OCI-M1 (cell line): ENCODE results near the gene SMIM23.
"Not testable (repeated sequence)": the region's sequence is repeated elsewhere in the genome, so short reads cannot be mapped to it uniquely, and the experiment has no call there.

ENCODE experiments used
- DNase-seq: peaks from one replicate; lab custom pipeline; 2025; lab: John Stamatoyannopoulos, UW

The SMIM23 gene

GRCh38 chr5:171774418-171774817, 11.2 kb upstream of the SMIM23 start:
- no peak for DNase-seq

- DNase-seq = no peak
Observed at GRCh38 chr5:171776213-171776612, 9.4 kb upstream of the SMIM23 start.

- DNase-seq = no peak
Observed at GRCh38 chr5:171776770-171777759, 8.6 kb upstream of the SMIM23 start.

DNA sequence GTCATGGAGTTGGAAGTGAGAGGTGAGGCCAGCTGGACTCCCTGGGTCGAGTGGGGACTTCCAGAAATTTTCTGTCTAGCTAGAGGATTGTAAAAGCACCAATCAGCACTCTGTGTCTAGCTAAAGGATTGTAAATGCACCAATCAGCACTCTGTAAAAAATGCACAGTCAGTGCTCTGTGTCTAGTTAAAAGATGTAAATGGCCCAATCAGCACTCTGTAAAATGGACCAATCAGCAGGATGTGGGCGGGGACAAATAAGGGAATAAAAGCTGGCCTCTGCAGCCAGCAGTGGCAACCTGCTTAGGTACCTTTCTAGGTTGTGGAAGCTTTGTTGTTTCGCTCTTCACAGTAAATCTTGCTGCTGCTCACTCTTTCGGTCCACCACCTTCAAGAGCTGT, 3.9 kb upstream of the SMIM23 start:
- not testable (repeated sequence) for DNase-seq

GRCh38 chr5:171782332-171782966, 3.2 kb upstream of the SMIM23 start:
- no peak for DNase-seq

DNA sequence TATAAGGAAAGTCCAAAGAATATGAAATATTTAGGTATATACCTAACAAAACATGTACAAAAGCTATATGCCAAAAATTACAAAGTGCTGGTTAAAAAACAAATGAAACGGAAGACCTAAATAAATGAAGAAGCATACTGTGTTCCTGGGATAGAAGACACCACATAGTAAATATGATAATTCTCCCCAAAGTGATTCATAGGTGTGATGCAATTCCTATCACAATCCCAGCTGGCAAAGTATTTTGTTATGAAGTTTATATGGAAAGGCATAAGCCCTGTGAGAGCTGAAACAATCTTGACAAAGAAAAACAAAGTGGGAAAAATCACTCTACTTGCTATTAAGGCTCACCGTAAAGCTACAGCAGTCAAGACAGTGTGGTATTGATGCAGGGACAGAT, 2.6 kb upstream of the SMIM23 start:
- DNase-seq = no peak

- no peak for DNase-seq
Observed at GRCh38 chr5:171789353-171789752, 3.7 kb downstream of the SMIM23 start.

GRCh38 chr5:171790408-171790807, 4.8 kb downstream of the SMIM23 start:
- no peak for DNase-seq

DNA sequence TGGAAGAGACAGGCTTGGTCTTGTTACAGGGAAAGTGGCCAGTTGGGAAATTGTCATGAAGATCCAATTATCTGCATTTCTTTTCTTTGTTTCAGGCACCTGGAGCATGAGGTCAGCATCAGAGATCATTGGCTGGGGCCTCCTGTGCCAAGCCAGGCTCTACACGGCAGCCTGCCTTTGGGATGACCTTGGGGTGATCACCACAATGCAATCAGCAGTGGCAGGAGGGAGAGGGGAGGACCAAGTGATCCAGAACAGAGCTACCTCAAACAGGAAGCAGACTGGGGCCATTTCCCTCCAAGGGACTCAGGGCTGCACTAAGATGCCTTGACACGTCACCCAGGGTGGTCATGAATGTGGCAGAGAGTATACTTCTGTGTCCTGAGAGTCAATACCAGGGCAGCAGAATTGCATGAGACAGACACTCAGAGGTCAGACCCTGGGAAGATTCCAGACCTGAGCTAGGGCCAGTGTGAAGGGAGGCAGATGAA, 8.9 kb downstream of the SMIM23 start:
- DNase-seq = no peak

DNA sequence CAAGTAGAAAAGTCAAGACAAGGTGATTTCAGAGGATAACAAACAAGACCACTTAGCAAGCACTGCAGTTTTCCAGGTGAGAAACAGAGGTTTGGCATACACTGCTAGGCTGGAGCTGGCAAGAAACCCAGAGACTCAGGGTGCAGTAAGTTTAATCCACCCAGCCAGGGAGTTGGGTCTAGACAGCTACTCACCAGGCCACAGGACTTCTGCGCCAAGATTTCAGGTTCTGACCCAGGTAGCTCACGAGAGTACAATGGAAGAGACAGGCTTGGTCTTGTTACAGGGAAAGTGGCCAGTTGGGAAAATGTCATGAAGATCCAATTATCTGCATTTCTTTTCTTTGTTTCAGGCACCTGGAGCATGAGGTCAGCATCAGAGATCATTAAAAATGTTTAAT, 9.8 kb downstream of the SMIM23 start:
- DNase-seq = no peak

- DNase-seq = no peak
Observed at GRCh38 chr5:171796436-171796835, 10.8 kb downstream of the SMIM23 start.

- no peak for DNase-seq
Observed at GRCh38 chr5:171797543-171797942, 11.9 kb downstream of the SMIM23 start.

DNA sequence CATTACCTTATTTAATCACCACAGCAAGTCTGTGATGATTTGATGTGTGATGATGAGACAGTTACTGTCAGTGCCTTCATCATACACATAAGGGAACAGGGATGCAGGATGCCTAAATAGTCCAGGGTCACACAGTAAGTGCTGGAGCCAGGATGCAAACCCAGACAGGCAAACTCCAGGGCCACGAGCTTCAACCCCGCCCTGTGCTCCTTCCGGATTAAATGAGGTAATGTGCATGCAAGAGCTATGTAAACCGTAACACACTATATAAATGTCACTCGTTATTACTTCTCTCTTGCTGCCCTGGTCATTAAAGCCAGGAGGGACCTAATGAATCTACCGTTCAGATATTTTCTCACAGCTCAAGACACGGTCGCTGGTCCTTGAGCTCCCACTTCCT, 12.8 kb downstream of the SMIM23 start:
- no peak for DNase-seq

DNA sequence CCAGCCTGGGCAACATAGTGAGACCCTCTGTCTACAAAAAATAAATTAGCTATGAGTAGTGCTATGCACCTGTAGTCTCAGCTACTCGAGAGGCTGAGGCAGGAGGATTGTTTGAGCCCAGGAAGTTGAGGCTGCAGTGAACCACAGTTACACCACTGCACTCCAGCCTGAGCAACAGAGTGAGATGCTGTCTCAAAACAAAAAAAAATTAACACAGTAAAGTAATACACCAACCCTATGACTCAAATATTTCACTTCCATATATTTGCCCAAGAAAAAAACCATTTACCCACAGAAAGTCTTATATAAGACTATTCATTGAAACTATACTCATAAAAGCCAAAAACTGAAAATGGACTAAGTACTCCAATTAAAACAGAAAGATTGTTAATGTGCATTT, 16.2 kb downstream of the SMIM23 start:
- DNase-seq = no peak

DNA sequence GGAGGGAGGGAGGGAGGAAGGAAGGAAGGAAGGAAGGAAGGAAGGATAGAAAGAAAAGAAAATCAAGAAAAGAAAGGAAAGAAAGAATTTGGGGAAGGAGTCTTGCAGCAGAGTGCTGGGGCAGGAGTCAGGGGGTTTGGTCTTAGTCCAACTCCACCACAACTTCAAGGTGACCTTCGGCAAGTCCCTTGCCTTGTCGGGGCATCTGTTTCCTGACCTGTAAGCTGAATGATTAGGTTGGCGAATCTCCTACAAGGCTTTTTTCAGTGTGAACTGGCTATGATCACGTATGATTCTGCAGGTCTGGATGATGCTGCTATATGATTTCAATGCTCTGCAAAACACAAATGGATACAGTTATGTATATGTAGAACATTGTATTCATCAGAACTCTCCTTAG, 20.1 kb downstream of the SMIM23 start:
- DNase-seq = no peak

GRCh38 chr5:171806976-171807747, 21.5 kb downstream of the SMIM23 start:
- no peak for DNase-seq

DNA sequence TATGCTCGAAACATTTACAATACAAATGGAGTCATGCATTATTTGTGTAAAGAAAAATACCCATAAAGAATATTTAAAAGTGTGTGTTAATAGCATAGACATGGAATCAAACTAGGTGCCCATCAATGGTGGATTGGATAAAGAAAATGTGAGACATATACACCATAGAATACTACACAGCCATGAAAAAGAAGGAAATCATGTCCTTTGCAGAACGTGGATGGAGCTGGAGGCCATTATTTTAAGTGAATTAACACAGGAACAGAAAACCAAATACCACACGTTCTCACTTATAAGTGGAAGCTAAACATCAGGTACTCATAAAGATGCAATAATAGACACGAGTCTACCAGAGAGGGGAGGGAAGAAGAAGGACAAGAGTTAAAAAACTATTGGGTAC, 22.8 kb downstream of the SMIM23 start:
- no peak for DNase-seq

DNA sequence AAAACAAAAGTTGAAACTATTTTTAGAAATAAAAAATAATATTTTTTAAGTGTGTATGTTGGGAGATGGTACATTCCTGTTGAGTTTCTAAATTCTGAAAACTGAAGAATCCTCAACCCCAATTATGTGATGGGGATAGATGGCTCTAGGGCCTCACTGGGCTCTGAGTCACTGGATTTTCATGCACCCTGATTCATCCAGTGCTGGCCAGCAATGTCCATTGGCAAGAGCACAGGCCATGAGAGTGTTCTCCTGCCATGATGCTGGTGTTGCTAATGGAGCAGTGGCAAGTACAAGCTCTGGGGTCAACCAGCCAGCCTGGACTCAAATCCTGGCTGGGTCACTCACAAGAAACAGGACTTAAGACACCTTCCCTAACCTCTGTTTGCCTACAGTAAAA, 23.3 kb downstream of the SMIM23 start:
- DNase-seq = no peak

- no peak for DNase-seq
Observed at GRCh38 chr5:171810227-171810626, 24.6 kb downstream of the SMIM23 start.

GRCh38 chr5:171813270-171813669, 27.7 kb downstream of the SMIM23 start:
- no peak for DNase-seq

GRCh38 chr5:171813813-171814490, 28.3 kb downstream of the SMIM23 start:
- no peak for DNase-seq

- DNase-seq = no peak
Observed at GRCh38 chr5:171816666-171817065, 31.0 kb downstream of the SMIM23 start.
